Islet of Langerhans (tissue), 1 donor: ENCODE data around the gene TRPC5OS.

Source experiments
- FAIRE-seq: peaks from one replicate; lab custom pipeline; 2011; peaks lifted over from hg19 to GRCh38; lab: Jason Lieb, UNC

The TRPC5OS gene

DNA sequence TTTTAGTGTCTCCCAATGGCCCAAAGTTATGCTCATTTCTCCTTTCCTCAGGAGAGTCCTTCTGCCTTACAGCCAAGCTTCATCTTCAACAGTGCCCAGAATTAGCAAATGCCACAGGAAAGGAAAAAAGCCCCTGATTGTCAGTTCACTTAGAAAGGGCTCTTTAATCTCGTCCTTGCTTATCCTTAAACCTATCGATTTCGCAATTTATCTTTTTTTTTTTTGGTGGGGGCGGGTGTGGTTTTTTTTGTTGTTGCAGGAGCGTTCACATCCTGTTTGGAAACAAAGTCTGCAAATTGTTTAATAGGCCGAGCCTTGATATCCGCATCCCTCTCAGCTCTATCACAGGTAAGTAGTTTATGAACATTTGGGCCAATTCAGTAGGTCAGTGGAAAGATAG is 20.2 kb downstream of the TRPC5OS start:
- no peak for FAIRE-seq

GRCh38 chrX:111914398-111915090 is 38.6 kb downstream of the TRPC5OS start:
- FAIRE-seq, result peak; percentile 92

DNA sequence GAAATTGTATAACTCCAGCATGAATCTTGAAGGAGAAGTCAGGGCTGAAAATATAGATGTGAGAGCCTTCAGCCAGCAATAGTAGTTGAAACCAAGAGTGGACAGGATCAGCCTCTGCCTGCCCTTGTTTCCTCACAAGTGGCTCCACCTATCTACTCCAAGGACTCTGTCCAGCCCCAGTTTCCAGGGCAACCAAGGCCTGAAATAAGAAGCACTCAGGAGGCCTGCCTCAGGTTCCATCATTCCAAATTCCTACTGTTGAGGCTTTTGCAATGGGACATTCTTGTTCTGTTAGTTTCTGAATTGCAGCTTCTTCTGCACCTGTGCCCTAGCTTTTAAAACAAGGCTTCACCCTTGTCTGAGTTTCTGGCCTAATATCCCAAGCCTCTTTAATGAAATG is 41.6 kb downstream of the TRPC5OS start:
- no peak for FAIRE-seq

GRCh38 chrX:111928456-111928855 is 52.5 kb downstream of the TRPC5OS start:
- FAIRE-seq, result no peak
